Germinal center (tissue), 1 donor: ENCODE data around the gene DYRK3.
A peak's percentile ranks its signal among the peaks of the same experiment; 100 is the strongest.
"Not testable (repeated sequence)": the region's sequence is repeated elsewhere in the genome, so short reads cannot be mapped to it uniquely, and the experiment has no call there.

Experiments used
- DNase-seq: peaks from one replicate; pipeline ENCODE4 v3.0.0; 2012; ENCODE audit warnings: mixed read lengths, low spot score

Gene DYRK3

DNA sequence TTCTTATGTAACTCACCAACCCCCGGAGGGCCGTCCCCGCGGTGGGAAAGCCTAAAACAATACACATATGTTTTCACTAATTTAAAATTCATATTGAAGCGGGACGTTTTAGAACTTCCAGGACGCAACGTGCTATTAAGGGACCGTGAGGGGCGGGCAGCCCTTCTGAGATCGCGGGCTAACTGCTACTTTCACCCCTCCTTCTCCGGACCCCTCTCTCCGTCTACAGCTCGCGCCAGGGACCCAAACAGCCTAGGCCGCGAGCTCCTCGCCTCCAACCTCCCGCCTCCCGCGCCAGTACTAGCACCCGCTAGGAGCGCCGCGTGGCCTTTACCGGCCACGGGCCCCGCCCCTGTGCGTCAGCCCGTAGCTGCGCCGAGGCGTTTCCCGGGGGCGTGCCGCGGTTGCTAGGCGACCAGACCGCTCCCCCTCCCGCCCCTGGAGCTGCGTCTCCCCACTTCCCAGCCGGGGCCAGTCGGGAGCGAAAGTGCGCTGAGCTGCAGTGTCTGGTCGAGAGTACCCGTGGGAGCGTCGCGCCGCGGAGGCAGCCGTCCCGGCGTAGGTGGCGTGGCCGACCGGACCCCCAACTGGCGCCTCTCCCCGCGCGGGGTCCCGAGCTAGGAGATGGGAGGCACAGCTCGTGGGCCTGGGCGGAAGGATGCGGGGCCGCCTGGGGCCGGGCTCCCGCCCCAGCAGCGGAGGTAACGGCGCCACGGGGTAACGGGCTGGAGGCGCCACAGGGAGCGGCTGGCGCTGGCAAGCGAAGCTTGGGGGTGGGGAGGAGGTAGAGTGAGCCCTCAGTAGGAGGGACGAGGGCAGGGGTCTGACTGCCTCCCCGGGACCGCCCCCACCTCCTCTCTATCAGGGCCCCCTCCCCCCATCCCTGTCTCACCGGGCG, at the start of gene DYRK3:
TSS of gene DYRK3 (plus strand) at position 457 of the 898 bp plus-strand sequence. CDS start at position 625, 168 bp downstream.
- peak; percentile 91 for DNase-seq

DNA sequence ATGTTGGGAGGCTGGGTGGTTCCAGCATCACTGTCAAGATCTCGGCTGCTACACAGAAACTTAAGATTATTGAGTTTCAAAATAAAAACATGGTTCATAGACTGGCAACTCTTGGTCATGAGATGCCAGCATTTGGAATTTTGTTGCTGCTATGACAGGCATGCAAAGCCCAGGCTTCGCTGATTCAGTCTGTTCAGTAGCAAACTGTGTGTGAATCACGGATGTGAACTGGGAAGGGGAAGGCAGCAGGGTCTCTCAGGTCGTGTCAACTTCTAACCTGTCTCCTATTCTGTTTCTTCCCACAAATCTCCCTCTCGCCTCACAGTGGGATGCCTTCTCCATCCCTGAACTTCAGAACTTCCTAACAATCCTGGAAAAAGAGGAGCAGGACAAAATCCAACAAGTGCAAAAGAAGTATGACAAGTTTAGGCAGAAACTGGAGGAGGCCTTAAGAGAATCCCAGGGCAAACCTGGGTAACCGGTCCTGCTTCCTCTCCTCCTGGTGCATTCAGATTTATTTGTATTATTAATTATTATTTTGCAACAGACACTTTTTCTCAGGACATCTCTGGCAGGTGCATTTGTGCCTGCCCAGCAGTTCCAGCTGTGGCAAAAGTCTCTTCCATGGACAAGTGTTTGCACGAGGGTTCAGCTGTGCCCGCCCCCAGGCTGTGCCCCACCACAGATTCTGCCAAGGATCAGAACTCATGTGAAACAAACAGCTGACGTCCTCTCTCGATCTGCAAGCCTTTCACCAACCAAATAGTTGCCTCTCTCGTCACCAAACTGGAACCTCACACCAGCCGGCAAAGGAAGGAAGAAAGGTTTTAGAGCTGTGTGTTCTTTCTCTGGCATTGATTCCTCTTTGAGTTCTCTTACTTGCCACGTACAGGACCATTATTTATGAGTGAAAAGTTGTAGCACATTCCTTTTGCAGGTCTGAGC, 48.6 kb upstream of the DYRK3 start:
- DNase-seq = no peak

DNA sequence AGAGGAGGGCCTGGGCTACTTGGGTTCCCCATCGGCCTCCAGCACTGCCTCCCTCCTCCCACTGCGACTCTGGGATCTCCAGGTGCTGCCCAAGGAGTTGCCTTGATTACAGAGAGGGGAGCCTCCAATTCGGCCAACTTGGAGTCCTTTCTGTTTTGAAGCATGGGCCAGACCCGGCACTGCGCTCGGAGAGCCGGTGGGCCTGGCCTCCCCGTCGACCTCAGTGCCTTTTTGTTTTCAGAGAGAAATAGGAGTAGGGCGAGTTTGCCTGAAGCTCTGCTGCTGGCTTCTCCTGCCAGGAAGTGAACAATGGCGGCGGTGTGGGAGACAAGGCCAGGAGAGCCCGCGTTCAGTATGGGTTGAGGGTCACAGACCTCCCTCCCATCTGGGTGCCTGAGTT, 47.4 kb upstream of the DYRK3 start:
- no peak for DNase-seq

DNA sequence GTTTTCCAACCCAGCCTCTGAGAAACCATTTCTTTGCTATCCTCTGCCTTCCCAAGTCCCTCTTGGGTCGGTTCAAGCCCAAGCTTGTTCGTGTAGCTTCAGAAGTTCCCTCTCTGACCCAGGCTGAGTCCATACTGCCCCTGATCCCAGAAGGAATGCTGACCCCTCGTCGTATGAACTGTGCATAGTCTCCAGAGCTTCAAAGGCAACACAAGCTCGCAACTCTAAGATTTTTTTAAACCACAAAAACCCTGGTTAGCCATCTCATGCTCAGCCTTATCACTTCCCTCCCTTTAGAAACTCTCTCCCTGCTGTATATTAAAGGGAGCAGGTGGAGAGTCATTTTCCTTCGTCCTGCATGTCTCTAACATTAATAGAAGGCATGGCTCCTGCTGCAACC, 46.8 kb upstream of the DYRK3 start:
- DNase-seq = no peak

DNA sequence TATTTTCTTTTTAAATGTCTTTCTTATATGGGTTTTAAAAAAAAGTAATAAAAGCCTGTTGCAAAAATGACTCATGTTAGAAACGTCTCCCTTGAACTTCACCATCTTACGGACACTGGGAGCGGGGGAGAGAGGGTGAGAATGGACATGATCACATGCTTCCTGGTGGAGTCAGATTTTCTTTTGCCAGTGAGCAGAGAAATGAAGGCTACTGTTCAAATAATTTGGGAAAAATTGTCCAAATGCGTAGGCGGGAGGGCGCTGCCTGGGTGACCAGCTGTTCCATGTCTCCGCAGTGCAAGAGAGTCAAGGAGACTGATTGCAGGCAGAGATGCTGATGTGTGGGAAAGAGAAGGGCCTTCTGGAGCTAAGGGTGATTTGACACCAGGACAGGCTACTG, 46.1 kb upstream of the DYRK3 start:
- DNase-seq = no peak

DNA sequence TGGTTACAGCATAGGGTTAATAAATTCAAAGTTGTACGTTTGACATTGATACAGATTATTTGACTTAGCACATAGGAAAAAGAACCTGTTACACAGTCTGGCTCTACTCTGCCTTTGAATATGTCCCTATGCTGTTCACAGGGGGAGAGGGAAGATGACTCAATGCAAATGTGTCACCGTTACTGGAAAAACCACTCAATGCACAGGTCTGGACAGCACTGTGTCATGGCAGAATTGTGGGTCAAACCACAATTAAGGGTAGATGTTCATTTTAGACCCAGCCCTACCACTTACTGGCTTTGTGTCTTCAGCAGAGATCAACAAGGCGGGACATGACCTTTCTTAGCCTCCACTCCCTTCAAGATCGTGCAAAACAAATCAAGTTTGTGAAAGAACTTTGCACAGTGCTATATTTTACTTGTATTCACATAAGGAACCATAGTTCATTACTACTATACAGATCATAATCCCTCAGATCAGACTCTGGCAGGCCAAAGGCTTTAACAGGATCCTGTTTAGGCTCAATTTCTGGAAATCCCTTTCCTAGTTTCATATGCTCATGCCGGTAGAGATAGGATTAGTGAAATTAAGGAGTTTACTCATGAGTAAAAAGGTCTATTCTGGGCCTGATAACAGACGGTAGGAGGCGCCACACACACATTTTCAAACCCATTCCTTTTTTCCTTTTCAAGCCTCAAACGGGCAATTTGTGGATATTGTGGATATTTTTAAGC, 45.1 kb upstream of the DYRK3 start:
- no peak for DNase-seq

DNA sequence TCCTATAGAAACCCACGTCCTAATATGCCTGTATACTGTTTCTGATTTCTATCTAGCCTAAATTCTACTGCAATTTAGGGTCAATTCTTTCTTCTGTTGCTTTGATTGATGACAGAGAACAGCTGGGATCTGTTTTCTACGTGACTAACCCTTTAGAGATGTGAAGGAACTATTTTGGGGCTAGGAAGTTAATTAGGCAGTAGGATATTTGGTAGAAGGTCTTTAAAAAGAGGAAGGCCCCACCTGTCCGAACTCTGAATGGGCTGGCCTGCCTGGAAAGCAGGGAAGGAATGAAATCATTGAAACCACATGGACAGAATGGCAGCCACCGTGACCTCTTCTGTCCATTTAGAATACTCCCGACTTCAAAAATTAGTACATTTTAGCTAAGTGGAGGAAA, 44.1 kb upstream of the DYRK3 start:
- no peak for DNase-seq

DNA sequence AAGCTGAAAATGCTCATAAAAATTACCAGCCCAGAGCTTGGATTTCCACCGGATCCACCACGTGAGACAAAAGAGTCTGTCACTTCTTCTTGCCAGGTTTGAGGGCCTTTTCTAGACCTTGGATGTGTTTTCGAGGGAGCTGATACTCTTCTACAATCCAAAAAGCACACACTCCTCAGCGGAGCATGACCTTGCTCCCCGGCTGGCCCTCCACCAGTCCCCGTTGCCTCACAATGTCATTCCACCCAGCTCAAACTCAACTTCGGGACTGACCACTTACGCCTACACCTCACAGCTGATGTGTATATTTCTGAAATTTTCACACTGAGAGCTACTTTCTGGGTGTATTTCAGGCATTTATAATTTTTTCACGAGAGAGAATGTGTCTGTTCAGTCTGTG, 43.6 kb upstream of the DYRK3 start:
- DNase-seq = no peak

DNA sequence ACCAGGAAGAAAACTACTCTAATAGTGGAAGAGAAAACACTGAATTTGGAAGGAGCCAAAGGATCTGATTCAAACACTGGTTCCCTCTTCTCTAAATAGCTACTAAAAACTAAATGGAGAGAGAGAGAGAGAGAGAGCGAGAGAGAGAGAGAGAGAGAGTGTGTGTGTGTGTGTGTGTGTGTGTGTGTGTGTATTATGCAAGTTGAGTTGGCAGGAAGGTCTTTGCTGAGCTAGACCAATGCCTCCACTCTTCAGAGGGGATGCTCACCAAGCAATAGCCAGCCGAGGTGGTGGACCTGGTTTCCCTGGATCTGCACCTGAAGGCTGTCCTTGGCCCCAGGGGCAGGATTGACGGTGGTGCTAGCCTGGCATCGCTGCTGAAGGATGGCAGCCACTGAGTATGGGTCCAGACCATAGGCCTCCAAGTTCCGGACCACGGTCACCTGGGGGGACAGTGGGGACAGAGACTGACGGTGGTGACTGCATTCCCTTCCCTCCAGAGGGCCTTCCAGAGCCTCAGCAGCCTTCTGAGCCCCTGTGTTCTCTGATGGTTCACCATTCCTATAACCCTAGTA, 41.9 kb upstream of the DYRK3 start:
- DNase-seq = no peak

DNA sequence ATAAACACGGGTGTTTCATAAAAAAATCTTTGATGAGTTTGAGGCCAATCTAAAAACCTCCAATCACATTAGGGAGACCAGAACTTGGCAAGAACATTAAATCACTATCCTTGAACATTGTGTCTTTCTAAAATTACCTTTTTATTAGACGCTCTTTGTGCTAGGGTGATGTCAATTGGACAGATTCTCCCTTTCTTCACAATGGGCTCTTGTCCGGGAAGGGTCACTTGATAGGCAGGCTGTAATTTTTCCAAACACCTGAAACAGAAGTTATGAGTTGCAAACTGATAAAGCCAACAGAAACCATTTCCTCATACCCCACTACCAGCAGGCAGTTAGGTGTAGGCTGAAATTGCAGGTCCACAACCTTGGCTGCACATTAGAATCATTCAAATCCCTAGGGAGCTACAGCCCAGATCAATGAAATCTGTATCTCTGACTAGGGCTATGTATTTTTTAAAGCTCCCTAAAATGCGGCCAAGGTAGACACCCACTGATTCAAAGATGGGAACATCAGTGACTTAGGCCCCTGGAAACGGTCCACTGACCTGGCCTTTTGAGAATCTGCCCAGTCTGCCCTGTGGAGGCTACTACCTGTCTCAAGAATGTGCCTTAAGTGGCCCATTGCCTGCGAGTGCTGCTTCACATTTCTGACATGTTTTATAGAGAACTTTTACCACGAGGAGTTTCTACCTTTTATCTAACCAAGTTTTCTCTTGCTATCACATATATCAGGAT, 39.6 kb upstream of the DYRK3 start:
- no peak for DNase-seq

DNA sequence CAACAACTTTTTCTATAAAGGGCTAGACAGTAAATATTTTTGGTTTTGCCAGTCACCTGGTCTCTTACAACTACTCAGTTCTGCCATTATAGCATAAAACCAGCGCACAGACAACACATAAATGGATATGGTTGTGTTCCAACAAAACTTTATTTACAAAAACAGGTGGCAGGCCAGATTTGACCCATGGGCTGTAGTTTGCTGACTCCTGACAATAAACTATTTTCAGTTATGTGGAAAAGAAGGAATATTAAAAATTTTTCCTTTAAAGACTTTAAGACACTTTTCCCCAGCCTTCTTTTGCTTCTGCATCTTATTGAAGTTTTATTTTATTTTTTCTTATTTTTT, 39.0 kb upstream of the DYRK3 start:
- no peak for DNase-seq

DNA sequence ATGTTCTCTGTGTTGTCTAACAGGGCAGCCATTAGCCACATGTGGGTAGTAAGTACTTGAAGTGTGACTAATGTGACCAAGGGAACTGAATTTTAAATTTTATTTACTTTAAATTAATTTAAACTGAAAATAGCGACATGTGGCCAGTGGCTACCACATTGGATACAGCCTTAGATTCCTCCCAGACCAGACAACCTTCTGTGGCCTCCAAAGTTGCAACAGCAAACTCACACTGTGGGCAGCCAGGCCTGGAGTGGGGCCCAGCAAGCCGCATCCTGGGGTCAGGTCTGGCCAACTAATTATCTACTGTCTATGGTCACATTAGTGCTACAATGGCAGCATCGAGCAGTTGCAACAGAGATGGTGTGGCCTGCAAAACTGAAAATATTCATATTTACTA, 34.8 kb upstream of the DYRK3 start:
- DNase-seq = no peak

DNA sequence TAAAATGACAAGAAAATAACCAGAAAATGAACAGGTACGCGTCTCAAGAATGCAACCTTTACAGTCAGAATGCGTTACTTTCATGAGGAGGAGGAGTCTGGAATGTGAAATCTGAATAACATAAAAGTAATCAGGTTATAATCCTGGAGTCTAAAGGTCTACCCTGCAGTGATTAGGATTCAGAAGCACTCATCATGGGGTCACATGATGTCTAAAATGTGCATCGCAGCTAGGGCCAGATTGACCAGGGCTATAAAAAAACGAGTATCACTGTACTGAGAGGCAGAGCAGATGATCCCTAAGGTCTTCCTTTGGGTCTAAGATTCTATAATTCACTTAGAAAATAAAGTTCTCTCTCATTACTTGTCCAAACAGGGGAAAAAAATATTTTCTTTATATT, 30.5 kb upstream of the DYRK3 start:
- no peak for DNase-seq

DNA sequence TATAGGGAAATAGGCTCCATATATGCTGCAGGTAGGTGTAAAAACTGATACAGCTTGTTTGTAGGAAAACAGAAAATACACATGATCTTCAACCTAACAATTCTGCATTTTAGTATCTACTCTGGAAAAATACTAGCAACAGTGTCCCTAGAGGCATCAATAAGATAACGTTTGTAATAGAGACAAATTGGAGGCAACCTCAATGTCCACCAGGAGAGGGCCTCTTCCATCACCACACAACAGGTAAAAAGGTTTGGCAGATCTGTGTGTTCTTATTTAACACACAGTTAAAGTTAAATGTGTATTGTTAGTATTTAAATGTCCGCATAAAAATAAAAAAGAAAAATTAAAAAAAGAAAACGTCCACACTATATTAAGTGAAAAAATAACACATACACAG, 28.5 kb upstream of the DYRK3 start:
- peak; percentile 36 for DNase-seq

DNA sequence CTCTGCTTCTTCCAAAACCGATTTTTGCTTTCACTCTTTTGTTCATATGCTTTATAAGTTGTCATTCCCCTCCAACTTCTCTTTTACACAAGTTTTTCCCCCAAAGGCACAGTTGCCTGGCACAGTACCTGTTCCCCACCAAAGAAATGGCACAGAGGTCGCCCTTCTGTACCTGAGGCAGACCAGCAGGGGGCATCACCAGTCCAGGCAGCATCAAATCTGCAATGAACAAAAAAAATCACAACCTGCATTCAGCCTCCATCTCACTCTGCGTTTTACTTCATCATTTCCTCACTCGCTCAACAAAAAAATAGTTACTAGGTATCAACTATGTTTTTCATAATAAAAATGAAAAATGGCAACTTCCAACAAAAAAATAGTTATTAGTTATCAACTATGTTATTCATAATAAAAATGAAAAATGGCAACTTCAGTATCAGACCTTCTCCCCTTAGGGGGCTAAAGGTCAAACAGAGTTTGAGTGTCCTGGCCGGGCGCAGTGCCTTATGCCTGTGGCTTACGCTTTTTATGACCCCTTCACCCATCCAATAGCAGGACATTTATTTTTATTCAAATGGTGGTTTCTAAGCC, 27.1 kb upstream of the DYRK3 start:
- DNase-seq = peak; percentile 65

DNA sequence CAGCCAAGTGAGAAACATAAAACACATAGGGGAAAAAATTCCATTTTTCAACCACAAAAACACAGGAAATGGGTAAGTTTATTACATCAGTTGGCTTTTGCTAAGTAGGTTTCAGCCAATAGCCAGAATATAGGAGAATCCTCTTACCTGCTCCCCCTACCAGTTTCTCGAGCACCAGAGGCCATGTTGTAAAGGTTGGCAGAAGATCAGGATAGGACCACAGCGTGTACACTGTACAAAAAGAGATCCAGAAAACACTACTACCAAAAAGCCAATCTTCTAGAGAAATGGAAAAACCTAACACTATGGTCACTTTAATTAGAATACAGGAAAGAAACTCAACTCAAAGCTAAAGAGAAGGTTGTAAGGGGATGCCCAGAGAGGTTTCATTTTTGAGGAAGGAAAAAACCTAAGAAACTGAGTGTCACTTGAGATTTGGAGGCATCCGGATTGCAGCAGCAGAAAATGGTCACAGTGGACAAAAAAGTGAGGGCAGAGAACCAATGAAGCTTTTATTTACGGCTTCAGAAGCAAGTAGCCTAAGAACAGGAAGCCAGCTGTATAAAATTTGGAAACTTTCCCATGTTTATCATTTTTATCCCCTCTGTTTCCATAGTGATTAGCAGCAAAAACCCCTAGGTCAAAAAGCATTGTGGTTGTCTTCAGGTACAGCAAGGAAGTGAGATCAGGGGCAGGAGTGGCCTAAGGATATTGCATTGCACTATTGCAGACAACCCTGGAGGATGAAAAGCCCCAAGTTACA, 25.9 kb upstream of the DYRK3 start:
- DNase-seq = no peak

DNA sequence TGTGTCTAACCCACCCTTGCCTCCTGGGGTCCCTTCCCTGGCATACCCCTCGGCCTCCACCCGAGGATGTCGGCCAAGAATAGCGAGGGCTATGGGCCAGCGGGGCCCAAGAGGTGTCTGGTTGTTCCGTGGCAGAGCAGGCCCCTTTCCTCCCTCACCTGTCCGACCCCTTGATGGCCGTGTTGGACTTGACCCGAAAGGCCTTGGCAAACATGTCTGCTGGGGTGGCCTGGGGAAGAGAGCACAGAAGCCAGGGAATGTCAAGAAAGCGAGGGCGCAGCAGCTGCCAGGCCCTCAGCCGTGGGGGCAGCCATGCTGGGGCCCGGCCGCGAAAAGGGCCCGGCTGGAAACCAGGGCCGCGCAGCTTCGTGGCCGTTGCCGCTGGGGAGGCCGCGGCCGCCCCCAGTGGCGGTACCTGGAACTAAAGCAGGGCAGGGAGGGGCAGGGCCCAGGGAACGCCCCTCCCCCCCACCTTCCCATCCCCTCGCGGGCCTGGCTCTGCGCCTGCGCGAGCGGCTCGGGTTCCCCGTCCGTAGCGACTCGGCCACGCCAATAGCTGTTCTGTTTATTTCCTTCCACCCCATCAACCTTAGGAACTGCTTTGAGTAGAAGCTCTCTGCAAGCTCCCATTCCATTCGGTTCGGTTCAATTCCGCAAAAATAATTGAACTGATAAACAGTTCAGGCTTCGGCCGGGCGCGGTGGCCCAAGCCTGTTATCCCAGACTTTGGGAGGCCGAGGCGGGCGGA, 23.0 kb upstream of the DYRK3 start, which contains the start of gene EIF2D:
TSS of gene EIF2D (minus strand) at position 337 of the 748 bp plus-strand sequence. CDS start at position 214, 123 bp downstream.
- DNase-seq = peak; percentile 100

DNA sequence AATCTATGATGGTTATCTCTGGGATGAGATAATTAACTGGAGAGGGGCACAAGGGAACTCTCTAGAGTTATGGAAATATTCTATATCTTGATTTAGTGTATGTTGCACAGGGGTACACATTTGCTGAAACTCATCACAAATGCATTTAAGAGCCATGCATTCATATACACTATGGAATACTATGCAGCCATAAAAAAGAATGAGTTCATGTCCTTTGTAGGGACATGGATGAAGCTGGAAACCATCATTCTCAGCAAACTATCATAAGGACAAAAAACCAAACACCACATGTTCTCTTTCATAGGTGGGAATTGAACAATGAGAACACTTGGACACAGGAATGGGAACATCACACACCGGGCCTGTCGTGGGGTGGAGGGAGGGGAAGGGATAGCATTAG, 8.9 kb upstream of the DYRK3 start:
- DNase-seq = not testable (repeated sequence)

DNA sequence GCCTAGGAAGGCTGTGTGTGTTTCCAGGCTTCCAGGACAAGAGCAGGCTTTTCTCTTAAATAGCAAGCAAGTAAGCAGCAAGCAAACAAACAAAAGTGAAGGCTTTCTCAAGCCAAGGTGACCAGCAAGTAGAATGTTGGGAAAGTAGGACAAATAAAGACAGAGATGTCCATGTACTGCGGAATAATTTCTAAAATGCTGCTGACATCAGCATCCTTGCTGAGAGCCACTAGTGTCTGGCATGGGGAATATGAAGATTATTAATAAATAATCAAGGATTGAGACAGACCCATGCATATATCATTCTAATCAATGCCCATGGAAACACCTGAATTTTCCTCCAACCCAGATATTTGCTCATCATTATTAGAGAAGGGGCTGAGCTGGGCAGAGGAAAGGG, 6.4 kb upstream of the DYRK3 start:
- no peak for DNase-seq
